ENCODE data around the gene TBX21.
"Not testable (repeated sequence)": the region's sequence is repeated elsewhere in the genome, so short reads cannot be mapped to it uniquely, and the experiment has no call there.

Gene TBX21

DNA sequence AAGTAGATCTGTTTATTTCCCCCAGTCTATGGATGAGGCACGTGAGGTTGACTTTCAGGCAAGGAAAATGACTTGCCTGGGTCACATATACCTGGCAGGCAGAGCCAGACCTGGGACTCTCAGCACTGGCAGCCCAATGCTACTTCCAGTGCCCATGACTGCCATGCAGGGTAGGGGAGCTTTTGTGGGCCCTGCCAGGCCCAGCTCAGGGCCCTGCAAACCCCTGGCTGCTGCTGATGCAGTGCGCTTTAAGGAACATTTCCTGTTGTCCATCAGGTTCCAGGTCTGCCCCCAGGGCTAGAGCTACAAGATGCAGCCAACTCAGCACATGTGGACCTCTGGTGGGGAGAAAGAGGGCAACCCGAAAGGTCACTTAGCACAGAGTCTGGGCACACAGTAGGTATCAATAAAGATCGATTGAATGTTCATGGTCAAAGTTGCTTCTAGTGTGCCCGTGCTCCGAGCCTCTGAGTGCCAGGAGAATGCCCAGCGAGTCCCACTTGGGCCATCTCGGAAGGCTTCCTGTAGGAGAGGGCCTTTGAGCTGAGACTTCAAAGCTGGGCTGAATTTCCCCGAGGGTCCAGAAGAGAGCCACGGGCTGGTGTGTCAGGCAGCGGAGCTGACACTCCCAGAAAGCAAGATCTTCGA is 513 bp upstream of the TBX21 start:
- DNase-seq (ENCODE audit: low read depth, low spot score), result no peak

DNA sequence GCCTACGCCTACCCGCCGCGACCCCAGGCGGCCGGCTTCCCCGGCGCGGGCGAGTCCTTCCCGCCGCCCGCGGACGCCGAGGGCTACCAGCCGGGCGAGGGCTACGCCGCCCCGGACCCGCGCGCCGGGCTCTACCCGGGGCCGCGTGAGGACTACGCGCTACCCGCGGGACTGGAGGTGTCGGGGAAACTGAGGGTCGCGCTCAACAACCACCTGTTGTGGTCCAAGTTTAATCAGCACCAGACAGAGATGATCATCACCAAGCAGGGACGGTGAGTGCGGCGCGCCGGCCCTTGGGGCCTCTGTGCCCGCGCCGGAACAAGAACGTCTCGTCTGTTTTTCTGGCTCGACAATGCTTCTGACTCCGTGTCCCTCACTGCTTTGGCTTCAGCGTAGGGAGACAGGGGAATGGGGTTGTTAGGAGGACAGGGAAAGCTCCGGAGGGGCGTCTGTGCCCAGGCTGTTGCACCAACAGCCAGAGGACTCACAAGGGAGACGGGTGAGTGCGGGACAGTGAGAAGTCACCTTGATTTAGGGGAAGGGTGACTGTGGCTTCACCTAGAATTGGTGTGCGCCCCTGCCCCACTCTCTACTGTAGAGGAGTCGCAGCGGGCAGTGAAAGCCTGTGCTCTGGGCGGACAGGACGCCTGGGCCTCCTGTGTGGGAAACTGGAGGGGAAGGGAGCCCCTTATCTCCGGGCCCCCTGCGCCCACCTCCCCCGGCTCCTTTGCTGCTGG is 806 bp downstream of the TBX21 start:
- DNase-seq (ENCODE audit: low read depth, low spot score), result peak; percentile 23

DNA sequence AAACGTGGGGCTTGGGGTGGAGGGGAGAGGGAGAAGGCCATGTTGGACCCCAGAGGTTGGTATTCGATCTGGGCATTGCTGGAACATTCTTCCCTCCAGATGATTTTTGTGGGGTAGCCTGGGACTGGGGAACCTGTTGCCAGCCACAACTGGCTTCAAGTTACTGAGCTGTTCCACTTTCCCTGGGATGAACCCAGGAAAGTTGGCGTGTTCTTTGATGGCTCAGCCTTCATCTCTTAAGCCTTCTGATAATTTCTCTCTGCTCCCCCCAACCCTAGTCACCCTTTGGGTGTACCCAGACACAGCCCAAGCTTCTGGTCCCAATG is 2.1 kb downstream of the TBX21 start:
- DNase-seq (ENCODE audit: low read depth, low spot score), result no peak

DNA sequence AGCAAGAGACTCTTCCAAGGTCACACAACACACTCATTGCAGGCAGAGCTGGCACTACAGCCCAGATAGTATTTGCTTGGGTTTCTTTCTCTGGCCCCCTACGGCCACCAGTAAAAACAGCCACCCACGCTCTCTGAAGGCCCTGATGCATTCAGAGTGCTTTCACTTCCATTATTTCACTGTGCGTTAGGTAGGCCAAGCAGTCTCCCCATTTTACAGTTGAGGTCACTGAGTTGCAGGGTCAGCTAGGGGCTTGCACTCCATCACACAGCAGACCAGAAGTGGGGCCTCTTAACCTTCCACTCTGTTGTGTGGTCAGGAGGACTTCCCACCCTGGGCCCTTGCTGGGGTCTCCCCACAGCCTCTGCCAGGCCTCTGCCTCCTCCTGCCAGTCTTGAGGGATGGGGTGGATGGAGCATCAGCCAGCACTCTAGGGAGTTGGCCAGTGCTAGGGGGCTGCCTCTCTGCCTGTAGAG is 2.5 kb downstream of the TBX21 start:
- DNase-seq (ENCODE audit: low read depth, low spot score), result no peak

DNA sequence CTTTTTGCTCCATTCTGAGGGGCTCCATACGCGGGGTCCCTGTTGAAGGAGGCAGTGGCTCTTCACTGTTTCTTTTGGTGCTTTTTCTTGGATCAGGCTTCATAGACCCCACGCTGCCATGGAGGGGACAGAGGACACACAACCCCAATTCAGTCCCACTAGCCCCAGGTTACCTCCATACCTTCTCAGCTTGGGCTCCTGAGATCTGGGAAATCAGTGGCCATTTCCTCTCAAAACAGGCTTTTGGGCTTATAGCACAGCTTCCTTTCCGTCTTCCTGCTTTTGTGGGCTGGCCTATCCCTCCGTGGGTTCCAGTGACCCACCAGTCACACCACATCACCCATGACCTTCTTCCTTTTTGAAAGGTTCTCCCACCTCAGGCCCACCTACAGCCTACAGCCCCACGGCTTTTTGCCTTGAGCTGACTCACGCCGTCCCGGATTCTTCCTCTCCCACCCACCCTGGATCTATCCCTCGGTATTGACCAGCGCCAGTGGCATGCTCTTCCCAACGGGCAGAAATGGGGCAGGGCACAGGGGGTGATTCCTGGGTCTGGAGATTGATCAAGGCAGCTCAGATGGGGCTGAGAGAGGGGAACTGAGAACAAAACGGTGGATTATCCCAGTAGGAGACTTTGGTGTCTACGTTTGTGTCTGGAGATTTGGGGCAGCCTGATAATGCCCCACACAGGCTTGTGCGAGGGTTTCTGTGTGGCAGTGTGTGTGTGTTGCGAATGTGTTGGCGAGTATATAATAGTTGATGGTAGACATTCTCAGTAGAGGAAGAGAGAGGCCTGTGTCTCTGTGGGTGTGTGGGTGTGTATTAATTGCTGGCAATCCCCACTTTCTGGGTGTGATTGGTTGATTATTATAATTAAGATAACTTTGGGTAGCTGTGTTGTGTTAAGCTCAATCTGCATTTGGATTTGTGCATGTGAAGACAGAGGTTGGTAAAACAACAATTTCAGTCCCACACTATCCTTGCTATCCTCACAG is 3.8 kb downstream of the TBX21 start:
- no peak for DNase-seq (ENCODE audit: low read depth, low spot score)

DNA sequence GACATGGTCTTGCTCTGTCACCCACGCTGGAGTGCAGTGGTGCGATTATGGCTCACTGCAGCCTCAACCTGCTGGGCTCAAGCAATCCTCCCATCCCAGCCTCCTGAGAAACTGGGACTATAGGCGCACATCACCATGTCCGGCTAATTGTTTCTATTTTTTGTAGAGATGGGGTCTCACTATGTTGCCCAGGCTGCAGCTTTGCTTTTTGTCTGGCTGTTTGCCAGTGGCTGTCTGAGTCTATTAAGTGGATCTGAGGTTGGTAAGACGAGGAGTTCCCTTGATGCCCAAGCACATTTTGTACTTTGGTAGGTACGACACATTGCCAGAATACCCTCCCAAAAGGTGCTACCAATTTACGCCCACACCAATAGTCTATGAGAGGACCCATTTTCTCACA is 5.1 kb downstream of the TBX21 start:
- DNase-seq (ENCODE audit: low read depth, low spot score), result no peak

DNA sequence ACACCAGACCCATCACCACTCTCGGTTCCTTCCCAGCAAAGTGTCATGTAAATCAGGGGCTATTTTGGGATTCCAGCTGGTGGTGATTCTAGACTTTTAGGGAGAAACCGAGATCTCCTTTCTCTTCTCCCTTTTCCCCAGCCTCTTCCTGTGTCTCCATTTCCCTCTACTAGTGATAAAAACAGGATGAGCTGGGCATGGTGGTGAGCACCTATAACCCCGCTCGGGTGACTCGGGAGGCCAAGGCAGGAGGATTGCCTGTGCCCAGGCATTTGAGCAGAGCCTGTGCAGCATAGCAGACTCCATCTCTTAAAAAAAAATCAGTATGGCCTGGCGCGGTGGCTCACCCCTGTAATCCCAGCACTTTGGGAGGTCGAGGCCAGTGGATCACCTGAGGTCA is 6.1 kb downstream of the TBX21 start:
- DNase-seq (ENCODE audit: low read depth, low spot score), result no peak

DNA sequence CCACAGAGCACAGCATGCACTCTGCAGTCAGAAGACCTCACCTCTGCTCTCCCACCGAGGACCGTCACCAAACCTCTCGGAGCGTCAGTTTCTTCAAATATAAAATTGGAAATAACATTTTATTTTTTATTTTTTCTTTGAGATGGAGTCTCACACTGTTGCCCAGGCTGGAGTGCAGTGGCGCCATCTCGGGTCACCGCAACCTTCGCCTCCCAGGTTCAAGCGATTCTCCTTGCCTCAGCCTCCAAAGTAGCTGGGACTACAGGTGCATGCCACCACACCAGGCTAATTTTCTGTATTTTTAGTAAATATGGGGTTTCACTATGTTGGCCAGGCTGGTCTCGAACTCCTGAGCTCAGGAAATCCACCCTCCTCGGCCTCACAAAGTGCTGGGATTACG is 6.9 kb downstream of the TBX21 start:
- not testable (repeated sequence) for DNase-seq (ENCODE audit: low read depth, low spot score)

DNA sequence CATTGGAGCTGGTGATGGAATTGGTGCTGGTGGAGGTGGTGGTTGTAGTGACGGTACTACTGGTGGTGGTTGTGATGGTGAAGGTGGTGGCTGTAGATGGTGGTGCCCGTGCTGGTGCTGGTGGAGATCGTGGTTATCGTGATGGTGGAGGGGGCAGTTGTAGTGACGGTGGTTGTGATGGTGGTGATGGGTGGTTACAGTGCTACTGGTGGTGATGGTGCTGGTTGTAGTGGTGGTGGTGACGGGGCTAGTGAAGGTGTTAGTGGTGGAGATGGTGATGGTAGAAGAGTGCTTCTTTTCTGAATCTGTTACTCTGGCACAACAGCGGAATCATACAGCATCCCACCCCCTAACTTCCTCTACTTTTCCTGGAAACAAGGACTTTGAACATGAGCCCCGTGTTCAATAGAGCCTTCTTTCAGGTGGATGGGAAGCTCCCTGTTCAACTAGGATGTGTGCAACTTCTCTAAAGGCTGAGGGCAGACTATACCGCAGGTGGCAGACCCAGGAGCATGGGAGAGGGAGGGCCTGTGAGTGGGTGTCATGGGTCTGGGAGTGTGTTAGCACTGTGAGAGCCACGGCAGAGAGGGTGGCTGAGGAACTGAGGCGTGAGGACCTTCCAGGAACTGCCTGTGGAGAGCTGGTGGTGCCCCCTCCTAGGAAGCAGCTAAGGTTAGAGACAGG is 8.2 kb downstream of the TBX21 start:
- no peak for DNase-seq (ENCODE audit: low read depth, low spot score)

DNA sequence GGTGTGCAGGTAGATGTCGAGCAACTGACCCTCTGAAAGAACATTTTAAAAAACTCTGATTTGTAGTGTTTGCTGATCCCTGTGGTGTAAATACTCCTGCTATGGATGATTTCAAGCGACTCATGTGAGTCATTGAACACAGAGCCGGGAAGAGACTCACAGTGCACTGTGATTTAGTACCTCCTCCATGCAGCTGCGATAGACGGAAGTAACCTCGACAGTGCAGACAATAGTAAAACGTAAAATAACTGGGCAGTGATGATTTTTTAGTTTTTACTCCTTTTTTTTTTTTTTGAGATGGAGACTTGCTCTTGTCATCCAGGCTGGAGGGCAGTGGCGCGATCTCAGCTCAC is 8.7 kb downstream of the TBX21 start:
- no peak for DNase-seq (ENCODE audit: low read depth, low spot score)

DNA sequence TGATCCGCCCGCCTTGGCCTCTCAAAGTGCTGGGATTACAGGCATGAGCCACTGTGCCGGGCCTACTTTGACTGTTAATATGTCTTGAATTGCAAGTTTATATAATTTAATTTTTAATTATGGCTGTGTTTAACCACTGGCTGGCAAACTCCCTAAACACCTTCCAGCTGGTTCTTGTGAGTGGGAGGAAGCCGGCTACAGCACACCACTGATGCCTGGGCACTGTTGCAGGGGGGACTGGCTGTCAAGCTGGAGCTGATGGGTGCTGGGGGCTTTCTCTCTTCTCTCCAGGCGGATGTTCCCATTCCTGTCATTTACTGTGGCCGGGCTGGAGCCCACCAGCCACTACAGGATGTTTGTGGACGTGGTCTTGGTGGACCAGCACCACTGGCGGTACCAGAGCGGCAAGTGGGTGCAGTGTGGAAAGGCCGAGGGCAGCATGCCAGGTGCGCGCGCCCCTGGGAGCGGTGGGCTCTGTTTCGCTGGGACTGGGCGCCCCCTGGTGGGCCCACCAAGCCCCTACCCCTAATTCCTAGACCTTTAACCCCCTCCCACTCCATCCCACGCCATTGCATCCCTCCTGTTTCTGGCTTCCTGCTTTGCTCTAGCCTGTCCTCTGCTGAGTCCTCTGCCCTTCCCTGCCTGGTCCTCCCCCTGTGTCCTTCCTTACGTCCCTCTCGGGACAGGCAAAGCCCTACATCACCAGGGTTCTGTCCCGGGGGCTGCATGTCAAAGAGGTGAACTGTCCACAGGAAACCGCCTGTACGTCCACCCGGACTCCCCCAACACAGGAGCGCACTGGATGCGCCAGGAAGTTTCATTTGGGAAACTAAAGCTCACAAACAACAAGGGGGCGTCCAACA is 9.5 kb downstream of the TBX21 start:
- peak; percentile 49 for DNase-seq (ENCODE audit: low read depth, low spot score)

DNA sequence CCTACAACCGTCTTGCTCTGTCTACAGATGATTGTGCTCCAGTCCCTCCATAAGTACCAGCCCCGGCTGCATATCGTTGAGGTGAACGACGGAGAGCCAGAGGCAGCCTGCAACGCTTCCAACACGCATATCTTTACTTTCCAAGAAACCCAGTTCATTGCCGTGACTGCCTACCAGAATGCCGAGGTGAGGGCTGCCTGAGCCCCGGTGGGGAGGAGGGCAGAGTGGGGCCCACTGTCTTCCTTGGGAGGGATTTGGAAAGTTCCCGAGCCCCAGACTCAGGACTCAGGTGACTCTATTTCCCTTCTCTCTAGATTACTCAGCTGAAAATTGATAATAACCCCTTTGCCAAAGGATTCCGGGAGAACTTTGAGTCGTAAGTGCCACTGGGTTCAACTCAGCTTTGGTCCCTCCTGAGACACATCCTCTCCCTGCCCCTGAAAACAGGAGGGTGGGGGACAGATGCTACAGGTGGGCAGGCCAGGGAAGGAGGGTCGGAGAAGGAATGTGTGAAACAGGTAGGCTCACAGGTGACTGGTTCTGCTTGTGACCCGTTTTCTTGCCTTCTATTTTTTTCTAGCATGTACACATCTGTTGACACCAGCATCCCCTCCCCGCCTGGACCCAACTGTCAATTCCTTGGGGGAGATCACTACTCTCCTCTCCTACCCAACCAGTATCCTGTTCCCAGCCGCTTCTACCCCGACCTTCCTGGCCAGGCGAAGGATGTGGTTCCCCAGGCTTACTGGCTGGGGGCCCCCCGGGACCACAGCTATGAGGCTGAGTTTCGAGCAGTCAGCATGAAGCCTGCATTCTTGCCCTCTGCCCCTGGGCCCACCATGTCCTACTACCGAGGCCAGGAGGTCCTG is 11.4 kb downstream of the TBX21 start:
- no peak for DNase-seq (ENCODE audit: low read depth, low spot score)

DNA sequence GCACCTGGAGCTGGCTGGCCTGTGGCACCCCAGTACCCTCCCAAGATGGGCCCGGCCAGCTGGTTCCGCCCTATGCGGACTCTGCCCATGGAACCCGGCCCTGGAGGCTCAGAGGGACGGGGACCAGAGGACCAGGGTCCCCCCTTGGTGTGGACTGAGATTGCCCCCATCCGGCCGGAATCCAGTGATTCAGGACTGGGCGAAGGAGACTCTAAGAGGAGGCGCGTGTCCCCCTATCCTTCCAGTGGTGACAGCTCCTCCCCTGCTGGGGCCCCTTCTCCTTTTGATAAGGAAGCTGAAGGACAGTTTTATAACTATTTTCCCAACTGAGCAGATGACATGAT is 12.0 kb downstream of the TBX21 start:
- no peak for DNase-seq (ENCODE audit: low read depth, low spot score)

DNA sequence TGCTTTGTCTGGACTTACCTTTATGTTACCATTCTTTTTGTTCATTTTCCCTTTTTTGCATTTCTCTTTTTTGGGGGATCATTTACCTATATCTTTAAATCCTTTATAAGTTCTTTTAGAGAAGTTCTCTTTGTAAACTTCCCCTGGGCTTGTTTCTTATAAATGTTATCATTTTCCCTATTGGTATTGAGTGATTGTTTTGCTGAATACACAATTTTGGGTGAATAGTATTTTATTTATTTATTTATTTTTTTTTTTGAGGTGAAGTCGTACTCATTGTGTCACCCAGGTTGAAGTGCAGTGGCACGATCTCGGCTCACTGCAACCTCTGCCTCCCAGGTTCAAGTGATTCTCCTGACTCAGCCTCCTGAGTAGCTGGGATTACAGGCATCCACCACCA is 18.4 kb downstream of the TBX21 start:
- no peak for DNase-seq (ENCODE audit: low read depth, low spot score)

DNA sequence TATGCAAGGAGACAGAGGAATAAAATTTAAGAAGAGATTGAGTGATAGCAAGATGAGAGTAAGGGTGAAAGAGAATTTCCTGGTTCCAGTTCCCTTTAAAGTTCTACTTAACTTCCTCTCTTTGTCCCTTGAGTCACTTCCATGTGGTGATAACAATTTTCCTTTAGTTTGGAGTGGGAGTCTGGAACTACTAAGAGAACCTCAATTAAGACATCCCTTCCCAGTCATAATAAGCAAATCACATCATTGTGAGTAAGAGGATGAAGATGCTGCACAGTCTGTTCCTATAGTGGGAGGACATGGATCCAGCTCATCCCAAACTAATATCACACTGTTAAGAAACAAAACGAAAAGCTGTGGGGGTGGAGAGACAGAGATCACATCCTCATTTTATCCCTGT is 24.4 kb downstream of the TBX21 start:
- DNase-seq (ENCODE audit: low read depth, low spot score), result no peak

DNA sequence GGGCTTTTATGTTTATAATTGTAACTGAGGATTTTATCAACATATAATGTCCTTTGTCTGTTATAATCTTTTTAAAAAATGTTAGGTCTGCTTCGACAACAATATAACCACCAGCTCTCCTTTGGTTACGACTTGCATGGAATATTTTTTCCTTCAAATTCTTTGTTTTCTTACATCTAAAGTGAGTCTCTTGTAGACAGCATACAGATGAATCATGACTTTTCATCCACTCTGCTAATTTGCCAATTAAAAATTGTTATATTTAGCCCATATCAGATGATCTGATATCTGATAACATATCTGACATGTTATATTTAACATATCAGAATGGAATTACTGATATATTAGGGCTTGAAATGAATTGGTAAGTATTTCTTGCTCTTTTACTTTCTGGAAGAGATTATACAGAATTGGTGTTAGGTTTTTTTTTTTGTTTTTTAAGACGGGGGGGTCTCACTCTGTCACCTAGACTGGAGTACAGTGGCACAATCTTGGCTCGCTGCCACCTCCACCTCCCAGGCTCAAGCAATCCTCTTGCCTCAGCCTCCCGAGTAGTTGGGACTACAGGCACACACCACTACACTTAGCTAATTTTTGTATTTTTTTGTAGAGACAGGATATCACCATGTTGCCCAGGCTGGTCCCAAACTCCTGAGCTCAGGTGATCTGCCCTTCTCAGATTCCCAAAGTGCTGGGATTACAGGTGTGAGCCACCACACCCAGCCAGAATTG is 27.5 kb downstream of the TBX21 start:
- no peak for DNase-seq (ENCODE audit: low read depth, low spot score)

DNA sequence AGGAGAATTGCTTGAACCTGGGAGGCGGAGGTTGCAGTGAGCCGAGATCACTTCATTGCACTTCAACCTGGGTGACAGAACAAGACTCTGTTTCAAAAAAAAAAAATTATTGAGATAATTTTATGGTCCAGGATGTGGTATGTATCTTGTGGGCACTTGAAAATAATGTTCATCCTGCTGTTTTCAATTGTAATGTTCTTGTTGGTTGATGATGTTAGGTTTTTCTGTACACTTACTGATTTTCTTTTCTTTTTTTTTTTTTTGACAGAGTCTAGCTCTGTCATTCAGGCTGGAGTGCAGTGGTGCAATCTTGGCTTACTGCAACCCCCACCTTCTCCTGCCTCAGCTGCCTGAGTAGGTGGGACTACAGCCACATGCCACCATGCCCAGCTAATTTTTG is 29.7 kb downstream of the TBX21 start:
- no peak for DNase-seq (ENCODE audit: low read depth, low spot score)

DNA sequence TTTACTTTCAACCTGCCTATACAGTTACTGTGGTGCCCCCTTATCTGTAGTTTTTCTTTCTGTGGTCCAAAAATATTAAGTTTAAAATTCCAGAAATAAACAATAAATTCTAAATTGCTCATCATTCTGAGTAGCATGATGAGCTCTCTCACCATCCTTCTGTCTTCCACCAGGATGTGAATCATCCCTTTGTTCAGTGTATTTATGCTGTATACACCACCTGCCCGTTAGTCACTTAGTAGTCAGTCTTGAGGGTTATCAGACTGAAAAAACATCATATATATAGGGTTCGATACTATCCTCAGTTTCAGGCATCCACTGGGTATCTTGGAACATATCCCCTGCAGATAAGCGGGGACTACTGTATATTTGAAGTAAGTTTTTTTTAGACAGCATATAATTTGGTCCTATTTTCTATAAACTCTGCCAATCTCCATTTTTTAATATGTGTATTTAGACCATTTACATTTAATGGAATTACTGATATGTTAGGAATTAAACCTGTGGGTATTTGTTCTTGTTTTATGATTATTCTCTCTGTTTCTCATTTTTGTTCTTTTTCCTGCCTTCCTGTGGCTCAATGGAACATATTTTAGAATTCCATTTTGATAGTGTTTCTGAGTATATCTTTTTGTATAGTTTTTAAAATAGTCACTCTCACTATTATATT is 31.0 kb downstream of the TBX21 start:
- no peak for DNase-seq (ENCODE audit: low read depth, low spot score)

DNA sequence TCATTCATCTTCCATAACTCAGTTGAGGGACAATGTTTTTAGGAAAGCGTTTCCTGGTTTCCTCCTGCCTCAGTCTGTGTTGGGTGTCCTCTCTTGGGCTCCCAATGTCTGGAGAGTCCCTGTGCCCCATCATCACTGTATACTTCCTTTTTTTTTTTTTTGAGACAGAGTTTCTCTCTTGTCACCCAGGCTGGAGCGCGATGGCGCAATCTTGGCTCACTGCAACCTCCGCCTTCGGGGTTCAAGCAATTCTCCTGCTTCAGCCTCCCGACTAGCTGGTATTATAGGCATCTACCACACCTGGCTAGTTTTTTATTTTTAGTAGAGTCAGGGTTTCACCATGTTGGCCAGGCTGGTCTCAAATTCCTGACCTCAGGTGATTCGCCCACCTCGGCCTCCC is 40.6 kb downstream of the TBX21 start:
- not testable (repeated sequence) for DNase-seq (ENCODE audit: low read depth, low spot score)
